Anterior cingulate cortex (tissue), 58 donors: ENCODE data around the gene SLC25A6.
"Not testable (repeated sequence)": the region's sequence is repeated elsewhere in the genome, so short reads cannot be mapped to it uniquely, and the experiment has no call there.

Experiments used
- DNase-seq, 58 donors: peaks; one replicate each; lab custom pipeline; 2025; lab: John Stamatoyannopoulos, UW

Gene SLC25A6

DNA sequence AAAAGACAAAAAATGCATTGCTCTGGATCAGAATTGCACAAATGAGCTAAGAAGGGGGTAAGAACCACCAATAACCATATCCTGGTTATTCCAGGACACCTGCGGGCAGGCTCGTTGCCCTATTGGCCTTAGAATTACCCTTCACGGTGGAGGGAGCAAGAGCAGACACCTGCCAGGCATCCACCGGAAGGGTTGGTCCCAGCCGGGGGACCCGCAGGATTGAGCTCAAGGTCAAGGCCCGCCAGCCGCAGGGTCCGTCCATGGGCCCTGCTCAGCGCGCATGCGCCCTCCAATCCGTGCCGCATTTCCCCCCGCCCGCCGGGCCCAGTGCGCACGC lies 575 bp downstream of the SLC25A6 start:
- no peak for DNase-seq

GRCh38 chrX:1390621-1391369 lies 1.1 kb downstream of the SLC25A6 start:
- DNase-seq = no peak

- DNase-seq = no peak
Measured at GRCh38 chrX:1389993-1390285, 2.0 kb downstream of the SLC25A6 start.

DNA sequence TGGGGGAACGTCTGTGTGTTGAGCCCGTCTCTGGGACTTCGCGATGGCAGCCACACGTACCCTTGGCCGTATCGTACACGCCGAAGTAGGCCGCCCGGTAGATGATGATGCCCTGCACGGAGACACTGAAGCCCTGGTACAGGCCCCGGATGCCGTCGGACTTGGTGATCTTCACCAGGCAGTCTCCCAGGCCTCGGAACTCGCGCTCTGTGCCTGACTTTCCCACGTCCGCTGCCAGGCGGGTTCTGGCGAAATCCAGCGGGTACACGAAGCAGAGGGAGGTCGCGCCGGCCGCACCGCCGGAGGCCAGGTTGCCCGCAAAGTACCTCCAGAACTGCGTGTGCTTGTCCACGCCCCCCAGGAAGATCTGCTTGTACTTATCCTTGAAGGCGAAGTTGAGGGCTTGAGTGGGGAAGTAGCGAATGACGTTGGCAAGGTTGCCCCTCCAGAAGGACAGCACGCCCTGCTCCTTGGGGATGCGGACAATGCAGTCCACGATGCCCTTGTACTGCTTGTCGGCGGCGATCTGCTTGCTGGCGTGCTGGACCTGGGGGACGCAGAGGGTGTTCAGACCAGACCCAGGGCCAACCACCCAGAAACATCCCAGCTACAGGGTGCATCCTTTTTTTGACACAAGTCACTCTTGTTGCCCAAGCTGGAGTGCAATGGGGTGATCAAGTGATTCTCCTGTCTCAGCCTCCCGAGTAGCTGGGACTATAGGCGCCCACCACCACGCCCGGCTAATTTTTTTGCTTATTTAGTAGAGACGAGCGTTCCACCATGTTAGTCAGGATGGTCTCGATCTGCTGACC lies 2.5 kb downstream of the SLC25A6 start:
- no peak for DNase-seq

DNA sequence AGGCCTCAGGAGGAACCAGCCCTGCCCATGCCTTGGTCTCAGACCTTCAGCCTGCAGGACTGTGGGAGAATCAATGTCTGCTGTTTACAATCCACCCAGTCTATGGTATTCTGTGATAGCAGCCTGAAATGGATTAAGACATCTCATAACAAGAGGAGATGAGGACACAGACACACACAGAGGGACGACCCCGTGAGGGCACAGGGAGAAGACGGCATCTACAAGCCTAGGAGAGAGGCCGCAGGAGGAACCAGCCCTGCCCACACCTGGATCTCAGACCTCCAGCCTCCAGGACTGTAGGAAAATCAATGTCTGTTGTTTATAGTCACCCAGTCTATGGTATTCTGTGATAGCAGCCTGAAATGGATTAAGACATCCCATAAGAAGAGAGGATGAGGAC lies 3.3 kb downstream of the SLC25A6 start:
- DNase-seq = no peak

DNA sequence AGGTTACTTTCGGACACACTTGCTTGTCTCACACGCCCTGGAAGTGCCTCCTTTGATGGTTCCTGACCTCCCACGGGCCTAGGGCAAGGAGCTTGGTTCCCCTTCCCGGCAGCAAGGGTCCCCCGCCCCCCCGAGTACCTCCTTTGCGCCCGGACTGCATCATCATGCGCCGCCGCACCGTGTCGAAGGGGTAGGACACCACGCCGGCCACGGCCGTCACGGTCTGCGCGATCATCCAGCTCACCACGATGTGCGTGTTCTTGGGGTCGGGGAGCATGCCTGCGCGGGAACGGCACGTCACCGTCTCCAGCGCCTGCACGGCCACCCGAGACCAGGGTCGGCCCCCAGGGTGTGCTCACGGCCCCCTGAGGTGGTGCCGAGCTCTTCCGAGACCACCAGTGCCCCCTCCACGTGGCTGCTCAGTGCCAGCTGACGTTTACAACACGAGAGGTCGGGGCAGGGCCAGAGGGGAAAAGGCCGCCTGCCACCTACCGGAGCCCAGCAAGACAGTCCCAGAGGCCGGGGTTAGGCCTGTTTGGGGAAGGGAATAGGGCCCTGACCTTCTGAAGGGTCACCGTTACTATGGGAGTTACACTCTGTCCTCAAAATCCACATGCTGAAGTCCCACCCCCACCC lies 4.7 kb downstream of the SLC25A6 start:
- no peak for DNase-seq

DNA sequence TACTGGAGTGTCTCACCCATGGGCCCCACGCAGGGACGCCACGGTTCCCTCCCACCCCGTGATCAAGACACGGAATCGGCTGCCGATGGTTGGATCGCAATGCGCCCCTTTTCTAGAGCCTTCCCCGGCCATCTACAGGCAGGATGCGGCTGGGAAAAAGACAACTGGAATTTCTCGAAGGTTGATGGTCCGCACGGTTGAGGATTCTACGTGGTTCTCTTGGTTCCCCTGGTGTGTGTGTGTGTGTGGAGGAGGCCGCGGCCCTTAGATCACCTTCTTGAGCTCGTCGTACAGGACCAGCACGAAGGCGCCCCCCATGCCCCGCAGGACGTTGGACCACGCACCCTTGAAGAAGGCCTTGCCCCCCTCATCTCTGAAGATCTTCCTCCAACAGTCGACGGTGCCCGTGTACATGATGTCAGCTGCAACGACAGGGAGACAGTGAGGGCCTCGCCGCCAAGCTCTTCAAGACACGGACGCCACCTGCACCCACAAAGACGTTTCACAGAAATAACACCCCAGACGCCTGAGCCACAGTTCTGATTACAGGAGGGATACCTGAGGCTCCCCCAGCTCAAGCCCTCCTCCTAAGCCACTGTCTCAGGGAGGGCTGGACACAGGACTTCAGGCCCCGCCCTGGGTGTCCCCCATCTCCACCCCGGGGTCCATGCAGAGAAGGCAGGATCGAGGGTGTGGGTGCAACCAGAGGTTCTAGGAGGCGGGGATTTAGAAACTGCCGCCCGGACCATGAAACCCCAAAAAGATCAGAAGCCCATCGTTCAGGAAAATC lies 5.4 kb downstream of the SLC25A6 start:
- DNase-seq = no peak

- DNase-seq = no peak
Measured at GRCh38 chrX:1385253-1386223, 6.4 kb downstream of the SLC25A6 start.

DNA sequence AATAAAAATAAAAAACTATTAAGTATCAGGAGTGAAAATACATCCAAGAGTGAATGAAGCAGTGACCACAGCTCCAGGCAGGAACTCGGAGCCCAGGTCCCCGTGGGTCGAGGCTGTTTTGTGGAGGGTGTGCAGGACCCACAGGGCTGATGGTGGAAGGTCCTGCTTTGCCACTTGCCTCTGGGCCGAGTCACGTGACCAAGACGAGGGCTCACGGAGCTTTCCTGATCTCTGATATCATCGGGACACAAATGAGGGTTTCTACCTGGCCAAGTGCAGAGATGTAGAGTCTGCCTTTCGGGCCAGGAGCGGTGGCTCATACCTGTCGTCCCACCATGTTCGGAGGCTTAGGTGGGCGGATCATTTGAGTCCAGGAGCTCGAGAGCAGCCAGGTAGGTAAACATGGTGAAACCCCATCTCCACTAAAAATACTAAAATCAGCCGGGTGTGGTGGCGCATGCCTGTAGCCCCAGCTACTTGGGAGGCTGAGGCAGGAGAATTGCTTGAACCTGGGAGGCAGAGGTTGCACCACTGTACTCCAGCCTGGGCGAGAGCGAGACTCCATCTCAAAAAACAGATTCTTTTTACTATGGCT lies 7.2 kb downstream of the SLC25A6 start:
- DNase-seq = no peak

GRCh38 chrX:1380672-1381233 lies 11.2 kb downstream of the SLC25A6 start:
- DNase-seq = no peak

- DNase-seq = no peak
Measured at GRCh38 chrX:1378306-1378759, 13.6 kb downstream of the SLC25A6 start.

DNA sequence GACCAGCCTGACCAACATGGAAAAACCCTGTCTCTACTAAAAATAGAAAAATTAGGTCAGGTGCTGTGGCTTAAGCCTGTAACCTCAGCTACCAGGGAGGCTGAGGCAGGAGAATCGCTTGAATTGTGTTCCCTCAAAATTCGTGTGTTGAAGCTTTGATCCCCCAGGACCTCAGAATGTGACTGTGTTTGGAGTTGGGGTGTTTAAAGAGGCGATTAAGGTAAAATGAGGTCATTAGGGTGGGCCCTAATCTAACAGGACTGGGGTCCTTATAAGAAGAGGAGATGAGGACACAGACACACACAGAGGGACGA lies 23.6 kb downstream of the SLC25A6 start:
- no peak for DNase-seq

- not testable (repeated sequence) for DNase-seq
Measured at GRCh38 chrX:1366363-1366762, 25.6 kb downstream of the SLC25A6 start.

GRCh38 chrX:1361910-1362309 lies 30.0 kb downstream of the SLC25A6 start:
- DNase-seq = no peak

DNA sequence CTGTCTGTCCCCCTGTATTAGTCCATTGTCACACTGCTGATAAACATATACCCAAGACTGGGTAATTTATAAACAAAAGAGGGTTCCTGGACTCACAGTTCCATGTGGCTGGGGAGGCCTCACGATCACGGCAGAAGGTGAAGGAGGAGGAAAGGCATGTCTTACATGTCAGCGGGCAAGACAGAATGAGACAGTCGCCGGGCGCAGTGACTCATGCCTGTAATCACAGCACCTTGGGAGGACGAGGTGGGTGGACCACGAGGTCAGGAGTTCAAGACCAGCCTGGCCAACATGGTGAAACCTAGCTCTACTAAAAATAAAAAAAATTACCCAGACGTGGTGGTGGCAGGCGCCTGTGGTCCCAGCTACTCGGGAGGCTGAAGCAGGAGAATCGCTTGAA lies 30.6 kb downstream of the SLC25A6 start:
- DNase-seq = no peak

DNA sequence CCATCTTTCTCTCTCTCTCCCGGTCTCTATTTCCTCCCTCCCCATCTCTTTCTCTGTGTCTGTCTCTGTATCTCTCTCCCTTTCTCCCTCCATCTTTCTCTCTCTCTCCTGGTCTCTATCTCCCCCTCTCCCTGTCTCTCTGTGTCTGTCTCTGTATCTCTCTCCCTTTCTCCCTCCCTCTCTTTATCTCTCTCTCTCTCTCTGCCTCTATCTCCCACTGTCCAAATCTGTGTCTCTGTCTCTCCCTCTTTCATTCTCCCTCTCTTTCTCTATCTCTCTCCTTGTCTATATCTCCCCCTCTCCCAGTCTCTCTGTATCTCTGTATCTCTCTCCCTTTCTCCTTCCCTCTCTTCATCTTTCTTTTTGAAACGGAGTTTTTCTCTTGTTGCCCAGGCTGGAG lies 31.7 kb downstream of the SLC25A6 start:
- DNase-seq = no peak

DNA sequence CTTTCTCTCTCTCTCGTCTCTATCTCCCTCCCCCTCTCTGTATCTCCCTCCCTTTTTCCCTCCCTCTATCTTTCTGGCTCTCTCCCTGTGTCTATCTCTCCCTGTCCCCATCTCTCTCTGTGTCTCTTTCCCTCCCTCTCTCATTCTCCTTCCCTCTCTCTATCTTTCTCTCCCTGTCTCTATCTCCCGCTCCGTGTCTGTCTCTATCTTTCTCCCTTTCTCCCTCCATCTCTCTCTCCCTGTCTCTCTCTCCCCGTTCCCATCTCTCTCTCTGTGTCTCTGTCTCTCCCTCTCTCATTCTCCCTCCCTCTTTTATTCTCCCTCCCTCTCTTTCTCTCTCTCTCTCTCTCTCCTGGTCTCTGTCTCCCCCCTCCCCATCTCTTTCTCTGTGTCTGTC lies 32.4 kb downstream of the SLC25A6 start:
- DNase-seq = no peak

GRCh38 chrX:1358793-1359476 lies 33.0 kb downstream of the SLC25A6 start:
- no peak for DNase-seq

DNA sequence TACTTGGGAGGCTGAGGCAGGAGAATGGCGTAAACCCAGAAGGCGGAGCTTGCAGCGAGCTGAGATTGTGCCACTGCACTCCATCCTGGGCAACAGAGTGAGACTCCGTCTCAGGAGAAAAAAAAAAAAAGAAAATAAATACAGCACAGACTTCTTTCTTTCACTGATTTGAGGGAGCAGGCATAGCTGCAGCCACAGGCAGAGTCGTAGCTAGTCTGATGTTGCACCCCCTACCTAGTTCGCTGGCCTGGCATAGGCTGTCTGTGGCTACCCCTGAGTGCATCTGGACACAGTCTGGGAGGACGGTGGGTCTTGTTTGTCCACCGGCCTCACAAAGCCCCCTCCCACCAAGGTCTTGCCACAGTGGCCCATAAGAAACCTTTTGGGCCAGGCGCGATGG lies 33.9 kb downstream of the SLC25A6 start:
- no peak for DNase-seq
